MV-4-11 (cell line): ENCODE data around the gene HIPK3.
A peak's percentile ranks its signal among the peaks of the same experiment; 100 is the strongest.
"Not testable (repeated sequence)": the region's sequence is repeated elsewhere in the genome, so short reads cannot be mapped to it uniquely, and the experiment has no call there.

Source experiments
- DNase-seq: peaks from one replicate; lab custom pipeline; 2025; lab: John Stamatoyannopoulos, UW

The HIPK3 gene

GRCh38 chr11:33362051-33362910 lies 105.1 kb downstream of the HIPK3 start:
- DNase-seq = peak; percentile 44

- no peak for DNase-seq
Measured at GRCh38 chr11:33366918-33367317, 109.7 kb downstream of the HIPK3 start.

DNA sequence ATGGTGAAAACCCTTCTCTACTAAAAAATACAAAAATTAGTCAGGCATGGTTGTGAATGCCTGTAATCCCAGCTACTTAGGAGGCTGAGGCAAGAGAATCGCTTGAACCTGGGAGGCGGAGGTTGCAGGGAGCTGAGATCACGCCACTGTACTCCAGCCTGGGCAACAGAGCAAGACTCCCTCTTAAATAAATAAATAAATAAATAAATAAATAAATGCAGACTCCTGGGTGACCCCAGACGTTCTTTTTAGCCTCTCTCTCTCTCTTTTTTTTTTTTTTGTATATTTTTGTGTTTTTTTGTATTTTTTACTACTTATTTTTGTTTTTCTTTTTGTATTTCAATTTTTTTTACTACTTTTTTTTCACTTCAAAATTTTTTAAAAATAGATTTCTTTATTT lies 111.3 kb downstream of the HIPK3 start:
- not testable (repeated sequence) for DNase-seq

DNA sequence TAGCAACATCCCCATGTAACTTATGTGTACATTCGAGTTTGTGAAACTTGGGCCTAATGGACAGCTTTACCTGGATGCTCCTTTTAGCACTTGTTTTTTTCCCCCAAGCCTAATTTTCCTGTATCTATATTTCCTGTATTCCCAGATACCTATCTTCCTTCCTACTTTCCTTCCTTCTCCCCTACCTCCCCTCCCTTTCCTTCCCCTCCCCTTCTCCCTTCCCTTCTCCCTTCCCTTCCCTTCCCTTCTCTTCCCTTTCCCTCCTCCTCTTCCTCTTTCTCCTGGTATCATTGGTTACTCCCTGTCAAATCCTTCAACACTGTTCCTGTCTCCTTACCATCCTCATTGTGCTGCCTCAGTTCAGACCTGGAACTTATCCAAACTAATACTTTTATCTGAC lies 111.8 kb downstream of the HIPK3 start:
- DNase-seq = no peak

DNA sequence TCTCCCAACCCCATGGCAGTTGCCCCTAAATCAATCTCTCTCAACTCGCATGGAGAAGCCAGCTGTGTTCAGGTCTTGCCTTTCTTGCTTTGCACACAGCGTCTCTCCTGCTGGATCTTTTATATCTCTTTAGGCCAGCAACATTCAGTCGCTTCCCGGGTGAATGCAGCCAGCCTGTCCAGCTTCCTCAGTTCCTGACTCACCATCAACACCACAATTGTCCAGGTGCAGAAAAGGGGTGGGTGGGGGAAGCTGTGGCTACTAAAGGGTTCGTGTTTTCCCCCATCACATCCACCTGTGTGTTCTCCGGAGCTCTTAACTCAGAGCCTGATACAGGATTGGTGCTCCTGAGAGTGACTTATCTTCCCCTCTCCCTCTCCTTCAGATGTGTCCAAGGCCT lies 116.5 kb downstream of the HIPK3 start:
- no peak for DNase-seq

- no peak for DNase-seq
Measured at GRCh38 chr11:33375236-33375635, 118.1 kb downstream of the HIPK3 start.

GRCh38 chr11:33375688-33376311 lies 118.6 kb downstream of the HIPK3 start, which contains the start of gene KIAA1549L:
KIAA1549L (plus strand) TSS chr11:33376108.
- DNase-seq = no peak

GRCh38 chr11:33376331-33377310 lies 119.4 kb downstream of the HIPK3 start:
- DNase-seq = no peak

DNA sequence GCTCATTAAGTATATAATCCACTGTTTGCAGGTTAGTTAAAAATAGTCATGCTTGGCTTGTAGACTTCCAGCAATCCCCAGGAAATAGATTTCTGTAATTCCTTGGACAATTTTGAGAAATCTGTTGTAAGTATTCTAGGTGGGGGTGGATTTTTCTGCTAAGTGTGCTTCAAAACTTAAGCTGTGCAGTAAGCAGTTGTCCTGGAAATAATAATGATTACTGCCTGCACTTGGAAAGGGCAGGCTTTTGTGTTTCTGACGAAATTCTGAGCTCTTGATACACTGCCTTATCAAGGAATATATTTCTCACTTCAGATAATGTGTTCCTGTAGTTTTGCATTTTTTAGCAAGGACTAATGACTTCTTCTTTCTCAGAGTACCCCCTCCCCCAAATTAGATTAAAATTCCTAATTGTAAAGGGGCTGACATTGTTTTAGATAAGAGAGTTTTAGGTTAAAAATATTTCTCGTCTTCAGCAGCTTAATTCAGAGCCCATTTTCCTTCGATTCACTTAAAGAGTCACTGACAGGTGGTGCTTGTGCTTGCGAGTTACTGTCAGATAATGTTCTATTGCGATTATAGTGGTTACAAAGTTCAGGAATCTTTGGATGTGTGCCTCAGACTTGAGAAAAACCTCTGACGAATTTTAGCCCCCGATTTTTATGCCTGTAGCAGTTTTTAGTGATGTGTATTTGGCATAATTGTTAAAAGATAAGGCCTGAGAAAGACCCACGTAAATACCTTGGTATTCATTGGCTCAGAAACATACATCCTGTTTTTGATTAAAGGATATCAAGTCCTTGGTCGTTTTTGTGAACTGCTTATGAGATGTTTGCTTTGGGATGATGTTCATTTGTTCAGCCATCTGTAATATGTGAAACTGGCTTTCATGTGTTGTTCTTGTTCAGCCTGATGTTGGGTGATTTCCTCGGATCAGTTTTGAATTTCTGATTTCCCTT lies 120.5 kb downstream of the HIPK3 start:
- no peak for DNase-seq

- DNase-seq = no peak
Measured at GRCh38 chr11:33379947-33380346, 122.8 kb downstream of the HIPK3 start.

DNA sequence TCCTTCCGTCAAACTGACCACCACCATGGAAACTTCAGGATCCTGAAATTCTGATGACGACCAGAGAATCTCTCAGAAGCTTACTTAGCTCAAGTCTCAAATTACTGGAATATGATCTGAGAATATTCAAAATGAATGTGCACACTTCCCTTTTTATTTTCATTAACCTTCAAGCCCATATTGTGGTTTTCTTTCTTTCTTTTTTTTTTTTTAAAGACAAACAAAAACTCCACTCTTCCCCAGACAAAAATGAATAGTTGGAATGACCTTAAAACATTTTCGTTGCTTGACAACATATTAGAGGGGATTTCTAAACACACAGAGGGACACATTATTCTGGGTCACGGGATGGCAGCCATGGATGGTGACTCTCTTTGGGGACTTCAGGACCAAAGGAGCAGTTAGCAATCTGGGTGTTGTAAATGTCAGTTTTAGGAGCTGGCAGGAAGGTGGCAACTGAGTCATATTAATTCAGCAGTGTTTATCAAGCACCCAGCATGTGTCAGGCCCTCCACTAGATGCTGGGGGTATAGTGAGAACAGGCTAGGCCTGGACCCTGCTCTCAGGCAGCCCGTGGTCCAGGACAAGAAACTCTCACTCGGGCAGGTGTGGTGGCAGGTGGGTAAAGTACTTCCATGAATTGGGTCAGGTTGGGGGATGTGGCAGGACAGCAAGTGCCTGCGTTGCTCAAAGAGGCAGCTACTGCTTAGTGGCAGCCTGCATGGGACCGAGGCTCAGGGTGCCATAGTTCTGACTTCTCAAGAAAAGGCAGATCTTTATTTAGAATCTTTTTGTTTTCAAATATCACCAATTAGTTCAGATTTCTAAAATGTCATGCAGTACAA lies 126.1 kb downstream of the HIPK3 start:
- peak; percentile 68 for DNase-seq

DNA sequence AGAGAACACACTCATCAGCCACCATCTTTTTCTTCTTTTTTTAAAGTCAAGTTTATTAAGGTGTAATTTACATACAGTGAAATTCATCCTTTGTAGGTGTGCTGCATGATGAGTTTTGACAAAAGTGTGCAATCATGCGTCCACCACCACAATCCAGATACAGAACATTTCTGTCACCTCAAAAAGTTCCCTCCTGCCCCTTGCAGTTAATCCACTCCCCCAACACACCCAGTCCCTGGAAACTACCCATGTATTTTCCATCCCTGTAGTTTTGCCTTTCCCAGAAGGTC lies 126.7 kb downstream of the HIPK3 start:
- no peak for DNase-seq

GRCh38 chr11:33384220-33384619 lies 127.0 kb downstream of the HIPK3 start:
- DNase-seq = no peak

- DNase-seq = peak; percentile 69
Measured at GRCh38 chr11:33387581-33387980, 130.4 kb downstream of the HIPK3 start.

DNA sequence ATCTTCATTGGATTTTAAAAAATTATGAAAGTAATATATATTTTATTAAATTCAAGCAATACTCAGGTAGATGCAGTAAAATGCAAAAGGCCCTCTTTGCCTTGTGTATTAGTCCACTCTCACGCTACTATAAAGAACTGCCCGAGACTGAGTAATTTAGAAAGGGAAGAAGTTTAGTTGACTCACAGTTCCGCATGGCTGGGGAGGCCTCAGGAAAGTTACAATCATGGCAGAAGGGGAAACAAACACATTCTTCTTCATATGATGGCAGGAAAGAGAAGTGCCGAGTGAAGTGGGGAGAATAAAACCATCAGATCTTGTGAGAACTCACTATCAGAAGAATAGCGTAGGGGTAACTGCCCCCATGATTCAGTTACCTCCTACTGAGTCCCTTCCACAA lies 130.8 kb downstream of the HIPK3 start:
- peak; percentile 82 for DNase-seq

GRCh38 chr11:33388793-33389525 lies 131.8 kb downstream of the HIPK3 start:
- peak; percentile 41 for DNase-seq

DNA sequence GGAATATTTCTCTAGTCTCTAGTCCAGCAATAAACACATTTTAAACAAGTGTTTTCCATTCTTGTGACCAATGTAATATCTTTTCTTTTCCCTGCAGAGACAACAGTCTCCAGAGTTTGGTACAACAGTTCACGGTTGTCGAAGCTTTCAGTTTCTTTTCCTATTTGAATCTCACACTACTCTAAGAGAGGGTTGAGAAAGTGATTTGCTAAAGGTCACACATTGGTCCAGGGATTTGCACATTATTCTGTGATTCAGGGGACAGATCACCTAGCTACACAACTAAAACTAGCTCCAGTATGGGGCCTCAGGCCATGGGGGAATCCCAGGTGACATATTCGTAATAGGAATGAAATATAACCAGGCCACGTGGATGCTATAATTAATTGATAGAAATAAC lies 132.5 kb downstream of the HIPK3 start:
- DNase-seq = no peak

DNA sequence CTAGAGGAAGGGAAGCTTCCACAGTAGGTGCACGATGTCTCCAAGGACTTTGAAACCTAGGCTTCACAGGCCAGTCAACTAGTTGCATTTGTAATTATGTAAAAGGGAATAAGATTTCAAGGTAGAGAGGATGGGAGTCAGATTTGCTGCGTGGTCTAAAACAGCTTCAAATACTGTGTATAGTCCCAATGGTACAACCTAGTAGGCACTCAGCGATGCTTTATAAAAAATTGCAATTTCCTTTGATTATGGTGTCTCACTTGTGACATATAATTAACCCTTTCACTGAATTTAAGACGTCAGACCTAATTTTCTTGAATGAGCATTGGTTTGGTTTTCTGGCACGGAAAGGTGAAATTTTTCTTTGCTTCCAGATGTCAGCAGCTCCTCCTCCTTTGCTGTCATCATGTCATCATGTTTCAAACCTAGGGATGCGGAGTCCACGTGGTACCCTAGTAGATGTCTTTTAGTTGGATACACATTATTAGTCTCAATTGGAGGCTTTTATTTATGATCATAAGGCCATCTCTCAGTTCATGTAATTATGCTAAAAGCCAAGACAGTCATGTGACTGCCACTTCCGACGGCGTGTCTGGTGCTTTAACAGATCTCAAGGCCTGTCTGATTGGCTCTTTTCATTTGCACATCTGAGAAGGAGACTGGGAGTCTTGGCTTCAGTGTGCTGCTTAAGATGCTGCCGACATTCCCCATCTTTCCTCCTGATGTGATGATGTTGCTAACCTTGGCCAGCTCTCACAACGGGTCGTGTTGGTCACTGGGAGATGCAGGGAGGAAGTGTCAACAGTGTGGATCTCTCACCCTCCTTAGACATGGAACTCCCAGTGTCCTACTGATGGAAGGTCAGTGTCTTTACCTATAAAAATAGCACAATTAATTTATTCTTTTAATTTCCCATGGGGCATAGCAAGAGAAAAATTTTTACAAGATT lies 134.0 kb downstream of the HIPK3 start:
- DNase-seq = no peak

- no peak for DNase-seq
Measured at GRCh38 chr11:33391893-33392251, 134.7 kb downstream of the HIPK3 start.
